HG03108 (cell line): ENCODE measurements around the gene PCDHA6.
"Not testable (repeated sequence)": the region's sequence is repeated elsewhere in the genome, so short reads cannot be mapped to it uniquely, and the experiment has no call there.

Experiments
- ATAC-seq: cut with Tn5 transposase; IDR thresholded peaks from one replicate; pipeline ENCODE4 v1.9.1; 2021; ENCODE audit warnings: moderate library complexity; ENCODE audit not compliant: unreplicated experiment

PCDHA6 gene

DNA sequence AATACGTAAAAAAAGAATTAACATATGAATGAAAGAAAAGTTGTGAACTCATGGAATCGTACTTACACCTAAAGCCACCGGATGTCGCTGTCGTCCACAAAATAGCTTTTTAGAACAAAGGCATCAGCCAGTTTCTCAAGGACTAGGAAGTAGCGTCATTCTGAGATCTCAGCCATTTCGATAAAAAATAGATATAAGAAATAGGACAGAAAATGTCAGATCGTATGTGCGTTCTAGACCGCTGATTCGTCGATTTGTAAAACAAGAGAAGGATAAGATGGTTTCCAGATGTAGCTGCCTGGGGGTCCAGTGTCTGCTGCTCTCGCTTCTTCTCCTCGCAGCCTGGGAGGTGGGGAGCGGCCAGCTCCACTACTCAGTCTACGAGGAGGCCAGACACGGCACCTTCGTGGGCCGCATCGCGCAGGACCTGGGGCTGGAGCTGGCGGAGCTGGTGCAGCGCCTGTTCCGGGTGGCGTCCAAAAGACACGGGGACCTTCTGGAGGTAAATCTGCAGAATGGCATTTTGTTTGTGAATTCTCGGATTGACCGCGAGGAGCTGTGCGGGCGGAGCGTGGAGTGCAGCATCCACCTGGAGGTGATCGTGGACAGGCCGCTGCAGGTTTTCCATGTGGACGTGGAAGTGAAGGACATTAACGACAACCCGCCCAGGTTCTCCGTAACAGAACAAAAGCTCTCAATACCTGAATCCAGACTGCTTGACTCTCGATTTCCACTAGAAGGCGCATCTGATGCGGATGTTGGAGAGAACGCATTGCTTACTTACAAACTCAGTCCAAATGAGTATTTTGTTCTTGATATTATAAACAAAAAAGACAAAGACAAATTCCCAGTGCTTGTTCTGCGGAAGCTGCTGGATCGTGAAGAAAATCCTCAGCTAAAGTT lies 28.3 kb downstream of the PCDHA6 start, which contains the start of gene PCDHA10:
Gene PCDHA10 (plus strand): TSS at position 126 of the 903 bp plus-strand sequence. CDS start 152 bp downstream, at position 278.
- no peak for ATAC-seq

DNA sequence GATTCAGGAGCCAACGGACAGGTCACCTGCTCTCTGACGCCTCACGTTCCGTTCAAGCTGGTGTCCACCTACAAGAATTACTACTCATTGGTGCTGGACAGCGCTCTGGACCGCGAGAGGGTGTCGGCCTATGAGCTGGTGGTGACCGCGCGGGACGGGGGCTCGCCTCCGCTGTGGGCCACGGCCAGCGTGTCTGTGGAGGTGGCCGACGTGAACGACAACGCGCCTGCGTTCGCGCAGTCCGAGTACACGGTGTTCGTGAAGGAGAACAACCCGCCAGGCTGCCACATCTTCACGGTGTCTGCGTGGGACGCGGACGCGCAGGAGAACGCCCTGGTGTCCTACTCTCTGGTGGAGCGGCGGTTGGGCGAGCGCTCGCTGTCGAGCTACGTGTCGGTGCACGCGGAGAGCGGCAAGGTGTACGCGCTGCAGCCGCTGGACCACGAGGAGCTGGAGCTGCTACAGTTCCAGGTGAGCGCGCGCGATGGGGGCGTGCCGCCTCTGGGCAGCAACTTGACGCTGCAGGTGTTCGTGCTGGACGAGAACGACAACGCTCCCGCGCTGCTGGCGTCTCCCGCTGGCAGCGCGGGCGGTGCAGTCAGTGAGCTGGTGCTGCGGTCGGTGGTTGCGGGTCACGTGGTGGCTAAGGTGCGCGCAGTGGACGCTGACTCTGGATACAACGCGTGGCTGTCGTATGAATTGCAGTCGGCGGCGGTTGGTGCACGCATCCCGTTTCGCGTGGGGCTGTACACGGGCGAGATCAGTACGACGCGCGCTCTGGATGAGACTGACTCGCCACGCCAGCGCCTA lies 29.6 kb downstream of the PCDHA6 start:
- ATAC-seq: no peak

DNA sequence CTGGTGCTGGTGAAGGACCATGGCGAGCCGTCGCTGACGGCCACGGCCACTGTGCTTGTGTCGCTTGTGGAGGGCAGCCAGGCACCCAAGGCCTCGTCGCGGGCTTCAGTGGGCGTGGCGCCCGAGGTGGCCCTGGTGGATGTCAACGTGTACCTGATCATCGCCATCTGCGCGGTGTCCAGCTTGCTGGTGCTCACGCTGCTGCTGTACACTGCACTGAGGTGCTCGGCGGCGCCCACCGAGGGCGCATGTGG lies 30.2 kb downstream of the PCDHA6 start:
- ATAC-seq: no peak

GRCh38 chr5:140862441-140863295 lies 34.9 kb downstream of the PCDHA6 start:
- ATAC-seq: no peak

DNA sequence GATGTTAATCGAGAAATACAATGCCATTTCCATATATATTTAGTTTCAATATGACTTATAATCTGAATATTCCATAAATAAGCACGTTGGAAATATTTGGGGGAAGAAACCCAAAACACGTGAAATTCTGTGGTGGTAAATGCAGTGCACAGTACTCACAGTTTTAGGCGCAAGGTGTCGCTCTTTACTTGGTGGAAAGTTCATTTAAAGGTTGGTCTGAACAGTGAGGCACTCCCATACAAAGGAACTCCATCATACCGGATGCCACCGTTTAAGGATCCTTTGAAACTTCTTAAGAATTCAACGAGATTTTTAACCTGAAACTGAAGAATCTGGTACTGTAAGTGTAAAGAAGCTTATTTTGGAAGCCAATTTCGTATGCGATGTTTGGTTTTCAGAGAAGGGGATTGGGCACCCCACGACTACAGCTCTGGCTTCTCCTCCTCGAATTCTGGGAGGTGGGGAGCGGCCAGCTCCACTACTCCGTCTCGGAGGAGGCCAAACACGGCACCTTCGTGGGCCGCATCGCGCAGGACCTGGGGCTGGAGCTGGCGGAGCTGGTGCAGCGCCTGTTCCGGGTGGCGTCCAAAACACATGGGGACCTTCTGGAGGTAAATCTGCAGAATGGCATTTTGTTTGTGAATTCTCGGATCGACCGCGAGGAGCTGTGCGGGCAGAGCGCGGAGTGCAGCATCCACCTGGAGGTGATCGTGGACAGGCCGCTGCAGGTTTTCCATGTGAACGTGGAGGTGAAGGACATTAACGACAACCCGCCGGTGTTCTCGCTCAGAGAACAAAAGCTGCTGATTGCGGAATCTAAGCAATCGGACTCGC lies 41.2 kb downstream of the PCDHA6 start, which contains the start of gene PCDHA11:
Gene PCDHA11 (plus strand): TSS at position 237 of the 834 bp plus-strand sequence. CDS start 147 bp downstream, at position 384.
- no peak for ATAC-seq

DNA sequence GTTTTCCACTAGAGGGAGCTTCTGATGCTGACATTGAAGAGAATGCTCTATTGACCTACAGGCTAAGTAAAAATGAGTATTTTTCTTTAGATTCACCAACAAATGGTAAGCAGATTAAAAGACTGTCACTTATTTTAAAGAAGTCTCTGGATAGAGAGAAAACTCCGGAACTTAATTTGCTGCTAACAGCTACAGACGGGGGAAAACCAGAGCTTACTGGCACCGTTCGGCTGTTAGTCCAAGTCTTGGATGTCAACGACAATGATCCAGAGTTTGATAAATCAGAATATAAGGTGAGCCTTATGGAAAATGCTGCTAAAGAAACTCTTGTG lies 41.8 kb downstream of the PCDHA6 start:
- no peak for ATAC-seq

DNA sequence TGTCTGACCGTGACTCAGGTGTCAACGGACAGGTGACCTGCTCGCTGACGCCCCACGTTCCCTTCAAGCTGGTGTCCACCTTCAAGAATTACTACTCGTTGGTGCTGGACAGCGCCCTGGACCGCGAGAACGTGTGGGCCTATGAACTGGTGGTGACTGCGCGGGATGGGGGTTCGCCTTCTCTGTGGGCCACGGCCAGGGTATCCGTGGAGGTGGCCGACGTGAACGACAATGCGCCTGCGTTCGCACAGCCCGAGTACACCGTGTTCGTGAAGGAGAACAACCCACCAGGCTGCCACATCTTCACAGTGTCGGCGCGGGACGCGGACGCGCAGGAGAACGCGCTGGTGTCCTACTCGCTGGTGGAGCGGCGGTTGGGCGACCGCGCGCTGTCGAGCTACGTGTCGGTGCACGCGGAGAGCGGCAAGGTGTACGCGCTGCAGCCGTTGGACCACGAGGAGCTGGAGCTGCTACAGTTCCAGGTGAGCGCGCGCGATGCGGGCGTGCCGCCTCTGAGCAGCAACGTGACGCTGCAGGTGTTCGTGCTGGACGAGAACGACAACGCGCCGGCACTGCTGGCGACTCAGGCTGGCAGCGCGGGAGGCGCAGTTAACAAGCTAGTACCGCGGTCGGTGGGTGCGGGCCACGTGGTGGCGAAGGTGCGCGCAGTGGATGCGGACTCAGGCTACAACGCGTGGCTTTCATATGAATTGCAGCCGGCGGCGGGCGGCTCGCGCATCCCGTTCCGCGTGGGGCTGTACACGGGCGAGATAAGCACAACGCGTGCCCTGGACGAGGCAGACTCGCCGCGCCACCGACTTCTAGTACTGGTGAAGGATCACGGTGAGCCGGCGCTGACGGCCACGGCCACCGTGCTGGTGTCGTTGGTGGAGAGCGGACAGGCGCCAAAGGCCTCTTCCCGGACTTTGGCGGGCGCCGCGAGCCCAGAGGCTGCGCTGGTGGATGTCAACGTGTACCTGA lies 42.8 kb downstream of the PCDHA6 start:
- no peak for ATAC-seq

GRCh38 chr5:140875085-140876065 lies 47.6 kb downstream of the PCDHA6 start, which contains the start of gene PCDHA12:
Gene PCDHA12, plus strand, starts transcription at chr5:140875308. Its CDS starts 165 bp downstream, at chr5:140875473.
- no peak for ATAC-seq

DNA sequence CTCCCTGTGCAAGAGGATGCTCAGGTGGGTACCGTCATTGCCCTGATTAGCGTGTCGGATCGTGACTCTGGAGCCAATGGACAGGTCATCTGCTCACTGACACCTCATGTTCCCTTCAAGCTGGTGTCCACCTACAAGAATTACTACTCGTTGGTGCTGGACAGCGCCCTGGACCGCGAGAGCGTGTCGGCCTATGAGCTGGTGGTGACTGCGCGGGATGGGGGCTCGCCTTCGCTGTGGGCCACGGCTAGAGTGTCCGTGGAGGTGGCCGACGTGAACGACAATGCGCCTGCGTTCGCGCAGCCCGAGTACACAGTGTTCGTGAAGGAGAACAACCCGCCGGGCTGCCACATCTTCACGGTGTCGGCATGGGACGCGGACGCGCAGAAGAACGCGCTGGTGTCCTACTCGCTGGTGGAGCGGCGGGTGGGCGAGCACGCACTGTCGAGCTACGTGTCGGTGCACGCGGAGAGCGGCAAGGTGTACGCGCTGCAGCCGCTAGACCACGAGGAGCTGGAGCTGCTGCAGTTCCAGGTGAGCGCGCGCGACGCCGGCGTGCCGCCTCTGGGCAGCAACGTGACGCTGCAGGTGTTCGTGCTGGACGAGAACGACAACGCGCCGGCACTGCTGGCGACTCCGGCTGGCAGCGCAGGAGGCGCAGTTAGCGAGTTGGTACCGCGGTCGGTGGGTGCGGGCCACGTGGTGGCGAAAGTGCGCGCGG lies 48.9 kb downstream of the PCDHA6 start:
- ATAC-seq: not testable (repeated sequence)

- ATAC-seq: no peak
Observed at GRCh38 chr5:140877262-140877581, 49.5 kb downstream of the PCDHA6 start.
